GM23338 (cell line): Measurements from ENCODE around the gene TXNRD1.

Experiments used
- CREB1 ChIP-seq: fragments of 250-450 bp; sonication (Bioruptor Pico); IDR thresholded peaks from 2 replicates; pipeline ENCODE4 v1.5.0; 2020; ENCODE audit warnings: low read depth, mild to moderate bottlenecking, moderate library complexity
- EZH2 ChIP-seq: fragments of 200-600 bp; sonication (generic); IDR thresholded peaks from one replicate; pipeline ENCODE4 v1.8.0; 2017; ENCODE audit warnings: antibody characterized with exemption, mild to moderate bottlenecking, low read depth; ENCODE audit not compliant: unreplicated experiment
- EZH2phosphoT487 ChIP-seq: fragments of 200-600 bp; sonication (generic); IDR thresholded peaks from one replicate; pipeline ENCODE4 v1.8.1; 2018; ENCODE audit warnings: antibody characterized with exemption; ENCODE audit not compliant: unreplicated experiment
- JUNB ChIP-seq: IDR thresholded peaks from one replicate; pipeline ENCODE4 v1.6.1; 2016; ENCODE audit warnings: antibody characterized with exemption; ENCODE audit not compliant: unreplicated experiment
- NANOG ChIP-seq: IDR thresholded peaks from 2 replicates; pipeline ENCODE4 v1.6.1; 2016; ENCODE audit warnings: antibody characterized with exemption, borderline replicate concordance
- POLR2AphosphoS5 ChIP-seq: IDR thresholded peaks from 2 replicates; pipeline ENCODE4 v1.6.1; 2016; ENCODE audit warnings: antibody characterized with exemption, low read depth
- STAT1 ChIP-seq: IDR thresholded peaks from one replicate; pipeline ENCODE4 v1.6.1; 2016; ENCODE audit warnings: antibody characterized with exemption; ENCODE audit not compliant: unreplicated experiment
- ZNF114 ChIP-seq: fragments of 250-450 bp; sonication (Bioruptor Pico); IDR thresholded peaks from 2 replicates; pipeline ENCODE4 v1.5.0; 2020; ENCODE audit warnings: mild to moderate bottlenecking, moderate library complexity
- ZNF331 ChIP-seq: fragments of 250-450 bp; sonication (Bioruptor Pico); IDR thresholded peaks from 2 replicates; pipeline ENCODE4 v1.5.0; 2020; ENCODE audit warnings: low read depth, mild to moderate bottlenecking, moderate library complexity
- ZNF462 ChIP-seq: fragments of 250-450 bp; sonication (Bioruptor Pico); IDR thresholded peaks from 2 replicates; pipeline ENCODE4 v1.5.0; 2020; ENCODE audit warnings: mild to moderate bottlenecking, moderate library complexity
- TF ChIP-seq, protein P1 (sequence below), 2 experiments: fragments of 200-600 bp in 1 of 2; sonication (generic) in 1 of 2; conservative IDR thresholded peaks; 2 replicates each; pipeline versions ENCODE4 v1.5.1 to v1.6.1; 2016 to 2017; ENCODE audit warnings: antibody characterized with exemption in 2 of 2, low read depth in 2 of 2, mild to moderate bottlenecking in 2 of 2, moderate library complexity in 1 of 2
- TF ChIP-seq, protein P2 (sequence below): IDR thresholded peaks from one replicate; pipeline ENCODE4 v1.6.1; 2018; ENCODE audit warnings: antibody characterized with exemption; ENCODE audit not compliant: unreplicated experiment
- TF ChIP-seq, protein P3 (sequence below): IDR thresholded peaks from 2 replicates; pipeline ENCODE4 v1.6.1; 2016; ENCODE audit warnings: antibody characterized with exemption

GRCh38 chr12:104166465-104166864, 49.1 kb upstream of the TXNRD1 start:
- TF ChIP-seq STAT1: no peak
- TF ChIP-seq, protein P1, sequence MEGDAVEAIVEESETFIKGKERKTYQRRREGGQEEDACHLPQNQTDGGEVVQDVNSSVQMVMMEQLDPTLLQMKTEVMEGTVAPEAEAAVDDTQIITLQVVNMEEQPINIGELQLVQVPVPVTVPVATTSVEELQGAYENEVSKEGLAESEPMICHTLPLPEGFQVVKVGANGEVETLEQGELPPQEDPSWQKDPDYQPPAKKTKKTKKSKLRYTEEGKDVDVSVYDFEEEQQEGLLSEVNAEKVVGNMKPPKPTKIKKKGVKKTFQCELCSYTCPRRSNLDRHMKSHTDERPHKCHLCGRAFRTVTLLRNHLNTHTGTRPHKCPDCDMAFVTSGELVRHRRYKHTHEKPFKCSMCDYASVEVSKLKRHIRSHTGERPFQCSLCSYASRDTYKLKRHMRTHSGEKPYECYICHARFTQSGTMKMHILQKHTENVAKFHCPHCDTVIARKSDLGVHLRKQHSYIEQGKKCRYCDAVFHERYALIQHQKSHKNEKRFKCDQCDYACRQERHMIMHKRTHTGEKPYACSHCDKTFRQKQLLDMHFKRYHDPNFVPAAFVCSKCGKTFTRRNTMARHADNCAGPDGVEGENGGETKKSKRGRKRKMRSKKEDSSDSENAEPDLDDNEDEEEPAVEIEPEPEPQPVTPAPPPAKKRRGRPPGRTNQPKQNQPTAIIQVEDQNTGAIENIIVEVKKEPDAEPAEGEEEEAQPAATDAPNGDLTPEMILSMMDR (conservative IDR thresholded peaks at IDR 0.05; ENCODE audit: low read depth in 2 of 2): 0 out of 4 replicates have a peak, but pooled peaks of 1 of the 2 experiments have one; percentile 10
- no peak for TF ChIP-seq ZNF331 (CRISPR knock-in tag)
- TF ChIP-seq, protein P2, sequence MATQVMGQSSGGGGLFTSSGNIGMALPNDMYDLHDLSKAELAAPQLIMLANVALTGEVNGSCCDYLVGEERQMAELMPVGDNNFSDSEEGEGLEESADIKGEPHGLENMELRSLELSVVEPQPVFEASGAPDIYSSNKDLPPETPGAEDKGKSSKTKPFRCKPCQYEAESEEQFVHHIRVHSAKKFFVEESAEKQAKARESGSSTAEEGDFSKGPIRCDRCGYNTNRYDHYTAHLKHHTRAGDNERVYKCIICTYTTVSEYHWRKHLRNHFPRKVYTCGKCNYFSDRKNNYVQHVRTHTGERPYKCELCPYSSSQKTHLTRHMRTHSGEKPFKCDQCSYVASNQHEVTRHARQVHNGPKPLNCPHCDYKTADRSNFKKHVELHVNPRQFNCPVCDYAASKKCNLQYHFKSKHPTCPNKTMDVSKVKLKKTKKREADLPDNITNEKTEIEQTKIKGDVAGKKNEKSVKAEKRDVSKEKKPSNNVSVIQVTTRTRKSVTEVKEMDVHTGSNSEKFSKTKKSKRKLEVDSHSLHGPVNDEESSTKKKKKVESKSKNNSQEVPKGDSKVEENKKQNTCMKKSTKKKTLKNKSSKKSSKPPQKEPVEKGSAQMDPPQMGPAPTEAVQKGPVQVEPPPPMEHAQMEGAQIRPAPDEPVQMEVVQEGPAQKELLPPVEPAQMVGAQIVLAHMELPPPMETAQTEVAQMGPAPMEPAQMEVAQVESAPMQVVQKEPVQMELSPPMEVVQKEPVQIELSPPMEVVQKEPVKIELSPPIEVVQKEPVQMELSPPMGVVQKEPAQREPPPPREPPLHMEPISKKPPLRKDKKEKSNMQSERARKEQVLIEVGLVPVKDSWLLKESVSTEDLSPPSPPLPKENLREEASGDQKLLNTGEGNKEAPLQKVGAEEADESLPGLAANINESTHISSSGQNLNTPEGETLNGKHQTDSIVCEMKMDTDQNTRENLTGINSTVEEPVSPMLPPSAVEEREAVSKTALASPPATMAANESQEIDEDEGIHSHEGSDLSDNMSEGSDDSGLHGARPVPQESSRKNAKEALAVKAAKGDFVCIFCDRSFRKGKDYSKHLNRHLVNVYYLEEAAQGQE: no peak
- TF ChIP-seq POLR2AphosphoS5: no peak
- no peak for TF ChIP-seq EZH2
- TF ChIP-seq JUNB: no peak
- TF ChIP-seq CREB1: no peak
- TF ChIP-seq ZNF114 (CRISPR knock-in tag): no peak
- no peak for TF ChIP-seq EZH2phosphoT487
- TF ChIP-seq NANOG: no peak
- TF ChIP-seq ZNF462 (CRISPR knock-in tag): no peak
- TF ChIP-seq, protein P3, sequence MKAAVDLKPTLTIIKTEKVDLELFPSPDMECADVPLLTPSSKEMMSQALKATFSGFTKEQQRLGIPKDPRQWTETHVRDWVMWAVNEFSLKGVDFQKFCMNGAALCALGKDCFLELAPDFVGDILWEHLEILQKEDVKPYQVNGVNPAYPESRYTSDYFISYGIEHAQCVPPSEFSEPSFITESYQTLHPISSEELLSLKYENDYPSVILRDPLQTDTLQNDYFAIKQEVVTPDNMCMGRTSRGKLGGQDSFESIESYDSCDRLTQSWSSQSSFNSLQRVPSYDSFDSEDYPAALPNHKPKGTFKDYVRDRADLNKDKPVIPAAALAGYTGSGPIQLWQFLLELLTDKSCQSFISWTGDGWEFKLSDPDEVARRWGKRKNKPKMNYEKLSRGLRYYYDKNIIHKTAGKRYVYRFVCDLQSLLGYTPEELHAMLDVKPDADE: no peak
